ENCODE data around the gene SYTL1. TPM values are rescaled to one million over a fixed set of nuclear protein-coding genes. Genes with fewer than 3 reads are reported as not detected.

SYTL1 gene
- total and polyA plus RNA-seq, 7 donors, result 0.13 to 1.3 (median 0.41) TPM

DNA sequence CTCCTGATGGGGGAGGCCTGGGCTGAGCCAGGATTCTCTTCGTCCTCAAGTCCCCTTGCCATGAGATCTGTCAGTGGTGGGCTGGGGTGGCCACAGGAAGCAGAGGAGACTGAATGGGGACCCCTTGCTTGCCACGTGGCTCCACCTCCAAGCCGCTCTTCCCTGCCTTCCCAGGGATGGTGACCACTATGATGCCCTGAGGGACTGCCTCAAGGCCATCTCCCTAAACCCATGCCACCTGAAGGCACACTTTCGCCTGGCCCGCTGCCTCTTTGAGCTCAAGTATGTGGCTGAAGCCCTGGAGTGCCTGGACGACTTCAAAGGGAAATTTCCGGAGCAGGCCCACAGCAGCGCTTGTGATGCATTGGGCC is 40.8 kb upstream of the SYTL1 start:
- peaks cover 30% of the 10 kb centered on the region for H3K4me1 ChIP-seq
- no peaks in the 10 kb centered on the region for H3K27me3 ChIP-seq (ENCODE audit: insufficient read depth in 3 of 3, low read length in 2 of 3)
- no peak overlapping the region for H3K4me3 ChIP-seq
- 66 to 73% (median 71%) methylated on average over 8 of the region's 8 CpGs for WGBS, 3 donors
- peaks cover 0 to 83% of the 10 kb centered on the region in 2 donors for H3K36me3 ChIP-seq (ENCODE audit: insufficient read depth in 1 of 2, low read depth in 1 of 2)
- ATAC-seq (no peak), DNase-seq (no peak)
- H3K9me3 ChIP-seq, result no peaks in the 10 kb centered on the region
- TF ChIP-seq, protein P1, sequence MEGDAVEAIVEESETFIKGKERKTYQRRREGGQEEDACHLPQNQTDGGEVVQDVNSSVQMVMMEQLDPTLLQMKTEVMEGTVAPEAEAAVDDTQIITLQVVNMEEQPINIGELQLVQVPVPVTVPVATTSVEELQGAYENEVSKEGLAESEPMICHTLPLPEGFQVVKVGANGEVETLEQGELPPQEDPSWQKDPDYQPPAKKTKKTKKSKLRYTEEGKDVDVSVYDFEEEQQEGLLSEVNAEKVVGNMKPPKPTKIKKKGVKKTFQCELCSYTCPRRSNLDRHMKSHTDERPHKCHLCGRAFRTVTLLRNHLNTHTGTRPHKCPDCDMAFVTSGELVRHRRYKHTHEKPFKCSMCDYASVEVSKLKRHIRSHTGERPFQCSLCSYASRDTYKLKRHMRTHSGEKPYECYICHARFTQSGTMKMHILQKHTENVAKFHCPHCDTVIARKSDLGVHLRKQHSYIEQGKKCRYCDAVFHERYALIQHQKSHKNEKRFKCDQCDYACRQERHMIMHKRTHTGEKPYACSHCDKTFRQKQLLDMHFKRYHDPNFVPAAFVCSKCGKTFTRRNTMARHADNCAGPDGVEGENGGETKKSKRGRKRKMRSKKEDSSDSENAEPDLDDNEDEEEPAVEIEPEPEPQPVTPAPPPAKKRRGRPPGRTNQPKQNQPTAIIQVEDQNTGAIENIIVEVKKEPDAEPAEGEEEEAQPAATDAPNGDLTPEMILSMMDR (IDR thresholded peaks at IDR 0.05), result no peak
- no peak overlapping the region for H3K27ac ChIP-seq
- intact Hi-C loops (cut with DNase I), result loop anchor here (2.0 kb wide), 3 partner anchors 58 to 94 kb away; partner anchors contain the start of gene GPR3 (in 1 of the 2)

DNA sequence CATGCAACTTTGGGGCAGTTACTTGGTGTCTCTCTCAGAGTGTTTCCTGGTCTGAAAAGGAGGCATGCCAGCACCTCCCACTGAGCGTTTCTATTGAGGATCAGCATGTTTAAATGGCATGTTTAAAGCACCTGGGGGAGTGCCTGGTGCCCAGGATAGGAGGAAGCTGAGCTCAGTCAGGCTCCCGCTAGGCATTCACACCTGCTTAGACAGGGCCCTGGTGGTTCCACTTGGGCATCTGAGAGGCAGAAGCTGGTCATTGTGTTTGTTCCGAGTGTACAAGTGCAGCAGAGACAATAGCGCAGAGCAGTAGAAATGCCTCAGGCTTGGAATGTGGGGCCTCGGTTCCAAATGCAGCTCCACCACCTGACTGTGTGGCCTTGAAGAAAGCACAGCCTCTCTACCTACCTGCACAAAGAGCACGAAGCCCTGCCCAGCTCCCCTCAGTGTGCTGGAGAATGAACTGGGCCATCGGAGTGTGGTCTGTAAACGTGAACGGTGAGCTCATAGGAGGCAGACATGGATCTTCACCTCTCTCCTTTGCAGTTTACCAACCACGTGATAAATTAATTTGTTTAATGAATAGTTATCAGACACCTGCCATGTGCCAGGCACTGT is 40.1 kb upstream of the SYTL1 start:
- H3K4me3 ChIP-seq, result no peak overlapping the region
- no peak overlapping the region for H3K27ac ChIP-seq
- intact Hi-C loops (cut with DNase I), result loop anchor here (2.0 kb wide), 3 partner anchors 57 to 93 kb away; partner anchors contain the start of gene GPR3 (in 1 of the 2)
- DNase-seq, result no peak
- no peaks in the 10 kb centered on the region for H3K9me3 ChIP-seq
- no peaks in the 10 kb centered on the region for H3K27me3 ChIP-seq (ENCODE audit: insufficient read depth in 3 of 3, low read length in 2 of 3)
- TF ChIP-seq, protein P1 (IDR thresholded peaks at IDR 0.05), result no peak
- peaks cover 30% of the 10 kb centered on the region for H3K4me1 ChIP-seq
- H3K36me3 ChIP-seq (ENCODE audit: insufficient read depth in 1 of 2, low read depth in 1 of 2), result peaks cover 0 to 86% of the 10 kb centered on the region in 2 donors
- 79 to 86% (median 82%) methylated on average over 10 of the region's 10 CpGs for WGBS, 3 donors
- no peak for ATAC-seq

- H3K27ac ChIP-seq, result no peak overlapping the region
- no peak for ATAC-seq
- no peak overlapping the region for H3K4me3 ChIP-seq
- TF ChIP-seq, protein P1 (IDR thresholded peaks at IDR 0.05), result no peak
- intact Hi-C loops (cut with DNase I), result no loop called here
- peaks cover 30% of the 10 kb centered on the region for H3K4me1 ChIP-seq
- 90 to 97% (median 91%) methylated on average over 2 of the region's 2 CpGs for WGBS, 3 donors
- no peak for DNase-seq
- H3K36me3 ChIP-seq (ENCODE audit: insufficient read depth in 1 of 2, low read depth in 1 of 2), result peaks cover 0 to 82% of the 10 kb centered on the region in 2 donors
- H3K27me3 ChIP-seq (ENCODE audit: insufficient read depth in 3 of 3, low read length in 2 of 3), result no peaks in the 10 kb centered on the region
- no peaks in the 10 kb centered on the region for H3K9me3 ChIP-seq
These were observed 39.2 kb upstream of the SYTL1 start for GRCh38 chr1:27302612-27303011.

DNA sequence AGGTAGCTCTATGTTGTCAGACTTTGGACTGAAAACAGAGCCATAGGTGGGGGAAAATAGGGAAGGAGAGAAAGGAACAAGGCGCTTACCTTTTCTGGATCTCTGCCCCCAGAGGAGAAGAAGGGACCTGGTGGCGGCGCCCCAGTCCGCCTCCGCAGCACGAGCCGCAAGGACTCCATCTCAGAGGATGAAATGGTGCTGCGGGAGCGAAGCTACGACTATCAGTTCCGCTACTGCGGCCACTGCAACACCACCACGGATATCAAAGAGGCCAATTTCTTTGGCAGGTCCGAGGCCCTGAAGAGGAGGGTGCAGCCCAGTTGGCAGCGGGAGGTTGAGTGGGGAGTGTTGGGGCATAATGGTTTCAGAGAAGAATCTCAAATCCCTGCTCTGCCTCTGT is 38.3 kb upstream of the SYTL1 start:
- 89 to 91% (median 91%) methylated on average over 15 of the region's 15 CpGs for WGBS, 3 donors
- no peak for ATAC-seq
- DNase-seq, result no peak
- Histone ChIP-seq H3K4me3 (no peak overlapping the region), H3K4me1 (peaks cover 22% of the 10 kb centered on the region), H3K36me3 (ENCODE audit: insufficient read depth in 1 of 2, low read depth in 1 of 2) (peaks cover 0 to 73% of the 10 kb centered on the region in 2 donors), H3K27ac (no peak overlapping the region), H3K9me3 (no peaks in the 10 kb centered on the region), H3K27me3 (ENCODE audit: insufficient read depth in 3 of 3, low read length in 2 of 3) (no peaks in the 10 kb centered on the region)
- TF ChIP-seq, protein P1 (IDR thresholded peaks at IDR 0.05), result no peak
- intact Hi-C loops (cut with DNase I), result no loop called here

DNA sequence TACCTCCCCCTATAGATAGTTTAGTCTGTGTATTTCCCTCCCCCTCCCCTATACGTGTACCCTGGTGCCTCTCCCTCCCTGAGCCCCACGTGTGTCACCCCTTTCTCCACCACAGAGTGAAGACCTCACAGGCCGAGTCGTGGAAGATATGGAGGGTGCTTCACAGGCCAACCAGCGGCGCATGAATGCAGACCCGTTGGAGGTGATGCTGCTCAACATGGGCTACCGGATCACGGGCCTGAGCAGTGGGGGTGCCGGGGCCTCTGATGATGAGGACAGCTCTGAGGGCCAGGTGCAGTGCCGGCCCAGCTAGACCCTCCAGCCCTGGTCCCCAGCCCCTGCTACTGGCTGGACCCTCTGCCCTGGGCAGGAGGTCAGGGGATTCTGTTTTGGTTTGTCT is 35.8 kb upstream of the SYTL1 start:
- no peak for ATAC-seq
- no peaks in the 10 kb centered on the region for H3K4me1 ChIP-seq
- WGBS, 3 donors, result 85 to 87% (median 87%) methylated on average over 10 to 11 of the region's 11 CpGs
- intact Hi-C loops (cut with DNase I), result no loop called here
- no peaks in the 10 kb centered on the region for H3K27me3 ChIP-seq (ENCODE audit: insufficient read depth in 3 of 3, low read length in 2 of 3)
- H3K4me3 ChIP-seq, result no peak overlapping the region
- H3K27ac ChIP-seq, result no peak overlapping the region
- H3K36me3 ChIP-seq (ENCODE audit: insufficient read depth in 1 of 2, low read depth in 1 of 2), result peaks cover 0 to 64% of the 10 kb centered on the region in 2 donors
- TF ChIP-seq, protein P1 (IDR thresholded peaks at IDR 0.05), result no peak
- no peaks in the 10 kb centered on the region for H3K9me3 ChIP-seq
- no peak for DNase-seq

All from psoas muscle (tissue), 8 donors.